Fibroblast of lung (primary cell): Measurements from ENCODE around the gene GRIK4. TPM values are rescaled to one million over a fixed set of nuclear protein-coding genes. Genes with fewer than 3 reads are reported as not detected.

ENCODE experiments used
- DNase-seq, 2 donors: peaks; one replicate each; pipeline versions ENCODE4 v3.0.0 to v3.0.0-alpha.2; 2010; ENCODE audit warnings: low read depth in 2 of 2
- H2AFZ ChIP-seq: 2 replicates; pipeline ENCODE4 v1.5.1; 2012; ENCODE audit warnings: low read length, control low read depth, inconsistent platforms
- H3K27ac ChIP-seq: 2 replicates; pipeline ENCODE4 v1.5.1; 2011; ENCODE audit warnings: low read length, control low read depth; ENCODE audit not compliant: insufficient read depth
- H3K27me3 ChIP-seq: 2 replicates; pipeline ENCODE4 v1.5.1; 2011; ENCODE audit warnings: mild to moderate bottlenecking, low read length; ENCODE audit not compliant: control insufficient read depth, insufficient read depth
- H3K36me3 ChIP-seq: 2 replicates; pipeline ENCODE4 v1.5.1; 2011; ENCODE audit warnings: low read length; ENCODE audit not compliant: control insufficient read depth, insufficient read depth
- H3K4me1 ChIP-seq: 2 replicates; pipeline ENCODE4 v1.5.1; 2011; ENCODE audit warnings: low read length; ENCODE audit not compliant: control insufficient read depth, insufficient read depth; ENCODE audit errors: extremely low read depth
- H3K4me2 ChIP-seq: 2 replicates; pipeline ENCODE4 v1.5.1; 2011; ENCODE audit warnings: low read length, control low read depth; ENCODE audit not compliant: insufficient read depth; ENCODE audit errors: extremely low read depth
- H3K4me3 ChIP-seq, 4 experiments: fragments of 200-600 bp in 1 of 4; sonication (generic) in 1 of 4; replicated peaks in 1 of 4; 2 replicates each; pipeline ENCODE4 v1.5.1; 2011 to 2016; ENCODE audit warnings: low read length in 4 of 4, low read depth in 3 of 4, mild to moderate bottlenecking in 3 of 4, control low read depth in 2 of 4, inconsistent platforms in 1 of 4, mixed read lengths in 1 of 4; ENCODE audit not compliant: insufficient read depth in 1 of 4; ENCODE audit errors: control extremely low read depth in 1 of 4
- H3K79me2 ChIP-seq: 2 replicates; pipeline ENCODE4 v1.5.1; 2012; ENCODE audit warnings: mild to moderate bottlenecking, low read length, inconsistent platforms; ENCODE audit not compliant: control insufficient read depth, insufficient read depth
- H3K9ac ChIP-seq: 2 replicates; pipeline ENCODE4 v1.5.1; 2011; ENCODE audit warnings: mild to moderate bottlenecking, low read length, control low read depth; ENCODE audit not compliant: insufficient read depth
- H3K9me3 ChIP-seq: 2 replicates; pipeline ENCODE4 v1.5.1; 2012; ENCODE audit warnings: low read depth, low read length; ENCODE audit not compliant: control insufficient read depth, insufficient read depth
- H4K20me1 ChIP-seq: 2 replicates; pipeline ENCODE4 v1.5.1; 2011; ENCODE audit warnings: low read length; ENCODE audit not compliant: control insufficient read depth, insufficient read depth; ENCODE audit errors: extremely low read depth
- EZH2 ChIP-seq: IDR thresholded peaks from 2 replicates; pipeline ENCODE4 v1.5.1; 2012; ENCODE audit warnings: low read length, control low read depth, mild to moderate bottlenecking; ENCODE audit errors: missing control alignments
- polyA plus RNA-seq, 2 donors: library from polyadenylated mRNA; depleted of rRNA in 1 of 2; stranded (reverse) in 1 of 2; unstranded in 1 of 2; fragments of >200 nt; gene quantifications; 2 replicates each; pipeline ENCODE4 v1.2.1, GENCODE V29; 2011 to 2012; ENCODE audit warnings: missing spikeins in 1 of 2
- total RNA-seq: library from RNA; depleted of rRNA; stranded (reverse); fragments of >200 nt; gene quantifications from 2 replicates; pipeline ENCODE4 v1.2.1, GENCODE V29; 2014
- TF ChIP-seq, protein P1 (sequence below), 2 donors: IDR thresholded peaks in 1 of 2; conservative IDR thresholded peaks in 1 of 2; 1 replicate in 1 of 2; 2 replicates in 1 of 2; pipeline ENCODE4 v1.5.1; 2011 to 2012; ENCODE audit warnings: low read length in 2 of 2, control low read depth in 1 of 2, inconsistent platforms in 1 of 2, low read depth in 1 of 2, mild to moderate bottlenecking in 1 of 2

Gene GRIK4
- total and polyA plus RNA-seq, 2 donors (not counting 1 experiment from before 2014, with no cell fraction given) = 0.17 to 1.5 TPM

- H4K20me1 ChIP-seq = no peaks in the 10 kb centered on the region
Observed at GRCh38 chr11:120878781-120879180, 367.2 kb downstream of the GRIK4 start.

DNA sequence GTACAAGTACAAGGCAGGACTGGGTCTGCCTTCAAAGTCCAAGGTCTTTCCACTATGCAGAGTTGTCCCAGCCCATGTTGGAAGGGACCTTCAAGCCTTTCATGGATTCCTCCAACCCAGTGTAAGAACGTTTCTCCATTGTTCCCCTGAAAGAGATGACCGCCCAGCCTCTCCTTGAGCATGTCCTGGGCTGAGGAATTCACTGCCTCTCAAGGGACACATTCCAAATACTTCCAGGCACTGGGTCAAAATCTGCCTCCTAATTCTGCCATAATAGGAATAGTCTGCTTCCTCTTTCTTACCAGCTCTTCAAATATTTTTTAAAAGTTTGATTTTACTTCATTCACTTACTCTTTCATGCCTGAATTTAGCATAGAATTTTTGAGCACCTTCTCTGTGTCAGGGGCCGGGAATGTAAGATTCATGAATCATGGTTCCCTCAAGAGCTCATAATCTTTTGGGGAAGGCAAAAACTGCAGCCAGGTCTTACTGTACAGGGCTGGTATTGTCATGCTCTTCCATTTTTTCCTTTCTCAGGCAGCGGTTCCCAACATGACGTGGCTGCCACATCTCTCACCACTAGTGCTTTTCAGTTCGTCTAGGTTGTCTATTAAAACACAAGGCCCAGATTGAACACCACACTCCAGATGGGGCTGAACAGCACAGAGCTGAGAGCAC is 369.1 kb downstream of the GRIK4 start:
- H3K9ac ChIP-seq = no peak overlapping the region
- H3K27ac ChIP-seq = no peak overlapping the region
- no peaks in the 10 kb centered on the region for H4K20me1 ChIP-seq
- H3K36me3 ChIP-seq = no peaks in the 10 kb centered on the region
- H3K9me3 ChIP-seq = no peaks in the 10 kb centered on the region
- TF ChIP-seq, protein P1, sequence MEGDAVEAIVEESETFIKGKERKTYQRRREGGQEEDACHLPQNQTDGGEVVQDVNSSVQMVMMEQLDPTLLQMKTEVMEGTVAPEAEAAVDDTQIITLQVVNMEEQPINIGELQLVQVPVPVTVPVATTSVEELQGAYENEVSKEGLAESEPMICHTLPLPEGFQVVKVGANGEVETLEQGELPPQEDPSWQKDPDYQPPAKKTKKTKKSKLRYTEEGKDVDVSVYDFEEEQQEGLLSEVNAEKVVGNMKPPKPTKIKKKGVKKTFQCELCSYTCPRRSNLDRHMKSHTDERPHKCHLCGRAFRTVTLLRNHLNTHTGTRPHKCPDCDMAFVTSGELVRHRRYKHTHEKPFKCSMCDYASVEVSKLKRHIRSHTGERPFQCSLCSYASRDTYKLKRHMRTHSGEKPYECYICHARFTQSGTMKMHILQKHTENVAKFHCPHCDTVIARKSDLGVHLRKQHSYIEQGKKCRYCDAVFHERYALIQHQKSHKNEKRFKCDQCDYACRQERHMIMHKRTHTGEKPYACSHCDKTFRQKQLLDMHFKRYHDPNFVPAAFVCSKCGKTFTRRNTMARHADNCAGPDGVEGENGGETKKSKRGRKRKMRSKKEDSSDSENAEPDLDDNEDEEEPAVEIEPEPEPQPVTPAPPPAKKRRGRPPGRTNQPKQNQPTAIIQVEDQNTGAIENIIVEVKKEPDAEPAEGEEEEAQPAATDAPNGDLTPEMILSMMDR (conservative IDR thresholded peaks at IDR 0.05 in 1 of 2, IDR thresholded peaks at IDR 0.05 in 1 of 2; ENCODE audit: low read depth in 1 of 2, low read length in 2 of 2) = no peak
- TF ChIP-seq EZH2 = no peak
- H3K4me2 ChIP-seq = no peak overlapping the region
- H3K79me2 ChIP-seq = no peaks in the 10 kb centered on the region
- H3K4me1 ChIP-seq = no peaks in the 10 kb centered on the region
- no peak overlapping the region for H3K4me3 ChIP-seq
- H2AFZ ChIP-seq = no peak overlapping the region
- H3K27me3 ChIP-seq = no peaks in the 10 kb centered on the region
- DNase-seq = peak in 1 of 2 donors; percentile 53

More at GRCh38 chr11:120878781-120879180, 367.2 kb downstream of the GRIK4 start:
- no peak overlapping the region for H2AFZ ChIP-seq
- no peaks in the 10 kb centered on the region for H3K9me3 ChIP-seq
- no peak for DNase-seq
- no peak overlapping the region for H3K9ac ChIP-seq
- H3K27me3 ChIP-seq = no peaks in the 10 kb centered on the region
- H3K79me2 ChIP-seq = no peaks in the 10 kb centered on the region
- no peaks in the 10 kb centered on the region for H3K36me3 ChIP-seq
- no peak overlapping the region for H3K4me3 ChIP-seq
- TF ChIP-seq EZH2 = no peak
- TF ChIP-seq, protein P1 (conservative IDR thresholded peaks at IDR 0.05 in 1 of 2, IDR thresholded peaks at IDR 0.05 in 1 of 2; ENCODE audit: low read depth in 1 of 2, low read length in 2 of 2) = no peak
- no peaks in the 10 kb centered on the region for H3K4me1 ChIP-seq
- no peak overlapping the region for H3K4me2 ChIP-seq
- H3K27ac ChIP-seq = no peak overlapping the region

DNA sequence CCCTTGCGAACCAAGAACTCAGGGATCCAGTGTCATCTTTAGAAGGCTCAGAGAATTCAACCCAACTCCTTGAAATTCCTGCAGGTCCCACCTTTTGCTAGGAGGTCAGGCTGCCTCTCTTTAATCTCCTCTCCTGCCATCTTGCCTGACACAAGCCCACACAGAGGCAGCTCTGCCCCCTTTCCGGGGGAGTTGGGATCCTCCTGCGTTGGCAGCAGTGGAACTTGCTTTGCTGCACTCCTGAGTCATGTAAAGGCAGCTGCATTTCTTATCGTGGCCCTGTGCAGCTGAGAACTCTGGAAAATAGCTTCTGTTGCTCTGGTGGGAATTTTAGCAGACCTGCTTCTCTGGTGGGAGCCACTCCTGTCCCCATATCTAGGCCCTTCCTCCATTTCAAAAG is 370.0 kb downstream of the GRIK4 start:
- no peak overlapping the region for H3K9ac ChIP-seq
- TF ChIP-seq EZH2 = no peak
- TF ChIP-seq, protein P1 (conservative IDR thresholded peaks at IDR 0.05 in 1 of 2, IDR thresholded peaks at IDR 0.05 in 1 of 2; ENCODE audit: low read depth in 1 of 2, low read length in 2 of 2) = no peak
- H3K79me2 ChIP-seq = no peaks in the 10 kb centered on the region
- H3K4me2 ChIP-seq = no peak overlapping the region
- H3K27ac ChIP-seq = no peak overlapping the region
- no peak overlapping the region for H3K4me3 ChIP-seq
- H3K36me3 ChIP-seq = no peaks in the 10 kb centered on the region
- H3K4me1 ChIP-seq = no peaks in the 10 kb centered on the region
- no peaks in the 10 kb centered on the region for H4K20me1 ChIP-seq
- no peak overlapping the region for H2AFZ ChIP-seq
- DNase-seq = peak in 1 of 2 donors; percentile 29
- no peaks in the 10 kb centered on the region for H3K9me3 ChIP-seq
- H3K27me3 ChIP-seq = no peaks in the 10 kb centered on the region
